ENCODE data around the gene LILRA1.

DNA sequence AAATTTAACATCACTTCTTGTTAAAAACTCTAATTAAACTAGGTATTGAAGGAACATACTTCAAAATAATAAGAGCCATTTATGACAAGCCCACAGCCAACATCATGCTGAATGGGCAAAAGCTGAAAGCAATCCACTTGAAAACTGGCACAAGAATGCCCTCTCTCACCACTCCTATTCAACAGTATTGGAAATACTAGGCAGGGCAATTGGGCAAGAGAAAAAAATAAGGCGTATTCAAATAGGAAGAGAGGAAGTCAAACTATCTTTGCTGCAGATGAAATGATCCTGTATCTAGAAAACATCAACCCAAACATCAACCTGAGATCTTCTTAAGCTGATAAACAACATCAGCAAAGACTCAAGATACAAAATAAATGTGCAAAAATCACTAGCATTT is 21.3 kb downstream of the LILRA1 start:
- TF ChIP-seq, protein P1, sequence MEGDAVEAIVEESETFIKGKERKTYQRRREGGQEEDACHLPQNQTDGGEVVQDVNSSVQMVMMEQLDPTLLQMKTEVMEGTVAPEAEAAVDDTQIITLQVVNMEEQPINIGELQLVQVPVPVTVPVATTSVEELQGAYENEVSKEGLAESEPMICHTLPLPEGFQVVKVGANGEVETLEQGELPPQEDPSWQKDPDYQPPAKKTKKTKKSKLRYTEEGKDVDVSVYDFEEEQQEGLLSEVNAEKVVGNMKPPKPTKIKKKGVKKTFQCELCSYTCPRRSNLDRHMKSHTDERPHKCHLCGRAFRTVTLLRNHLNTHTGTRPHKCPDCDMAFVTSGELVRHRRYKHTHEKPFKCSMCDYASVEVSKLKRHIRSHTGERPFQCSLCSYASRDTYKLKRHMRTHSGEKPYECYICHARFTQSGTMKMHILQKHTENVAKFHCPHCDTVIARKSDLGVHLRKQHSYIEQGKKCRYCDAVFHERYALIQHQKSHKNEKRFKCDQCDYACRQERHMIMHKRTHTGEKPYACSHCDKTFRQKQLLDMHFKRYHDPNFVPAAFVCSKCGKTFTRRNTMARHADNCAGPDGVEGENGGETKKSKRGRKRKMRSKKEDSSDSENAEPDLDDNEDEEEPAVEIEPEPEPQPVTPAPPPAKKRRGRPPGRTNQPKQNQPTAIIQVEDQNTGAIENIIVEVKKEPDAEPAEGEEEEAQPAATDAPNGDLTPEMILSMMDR (IDR thresholded peaks at IDR 0.05): no peak
- no peak for TF ChIP-seq POLR2A (IDR thresholded peaks at IDR 0.05)
- no peak for TF ChIP-seq POLR2AphosphoS5 (IDR thresholded peaks at IDR 0.05)
- no peak for TF ChIP-seq EP300 (IDR thresholded peaks at IDR 0.05)

Measured in suprapubic skin (tissue), 4 donors.